ENCODE measurements around the gene BCL11B.

- TF ChIP-seq EZH2 (IDR thresholded peaks at IDR 0.05; ENCODE audit: low read depth, low read length, severe bottlenecking) (no peak), CTCF (IDR thresholded peaks at IDR 0.05; ENCODE audit: control extremely low read depth in 1 of 3, insufficient read depth in 1 of 3, low read depth in 1 of 3, low read length in 3 of 3) (no peak)
Observed at GRCh38 chr14:99138999-99139865, 132.8 kb downstream of the BCL11B start.

Data from H1 (cell line).